Cerebellar nuclear complex (tissue), 1 donor: ENCODE measurements around the gene CBFA2T2.
A peak's percentile ranks its signal among the peaks of the same experiment; 100 is the strongest.

Source experiments
- DNase-seq, 2 experiments: peaks; one replicate each; lab custom pipeline; 2025; lab: John Stamatoyannopoulos, UW

The CBFA2T2 gene

DNA sequence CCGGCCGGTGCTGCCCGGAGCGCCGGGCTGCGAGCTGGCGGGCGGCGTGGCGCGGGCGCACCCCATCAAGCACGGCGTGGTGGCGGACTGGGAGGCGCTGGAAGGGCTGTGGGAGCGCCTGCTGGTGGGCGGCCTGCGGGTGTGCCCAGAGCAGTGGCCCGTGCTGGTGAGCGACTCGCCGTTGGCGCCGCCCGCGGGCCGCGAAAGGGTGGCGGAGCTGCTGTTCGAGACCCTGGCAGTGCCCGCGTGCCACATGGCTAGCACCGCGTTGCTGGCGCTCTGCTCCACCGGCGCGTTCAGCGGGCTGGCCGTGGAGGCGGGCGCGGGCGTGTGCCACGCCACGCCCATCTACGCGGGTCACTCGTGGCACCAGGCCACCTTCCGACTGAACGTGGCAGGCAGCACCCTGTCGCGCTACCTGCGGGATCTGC, 177.4 kb downstream of the CBFA2T2 start:
- DNase-seq, result no peak

GRCh38 chr20:33667676-33668465, 178.0 kb downstream of the CBFA2T2 start:
- DNase-seq, result peak in 1 of 2 experiments; percentile 30

DNA sequence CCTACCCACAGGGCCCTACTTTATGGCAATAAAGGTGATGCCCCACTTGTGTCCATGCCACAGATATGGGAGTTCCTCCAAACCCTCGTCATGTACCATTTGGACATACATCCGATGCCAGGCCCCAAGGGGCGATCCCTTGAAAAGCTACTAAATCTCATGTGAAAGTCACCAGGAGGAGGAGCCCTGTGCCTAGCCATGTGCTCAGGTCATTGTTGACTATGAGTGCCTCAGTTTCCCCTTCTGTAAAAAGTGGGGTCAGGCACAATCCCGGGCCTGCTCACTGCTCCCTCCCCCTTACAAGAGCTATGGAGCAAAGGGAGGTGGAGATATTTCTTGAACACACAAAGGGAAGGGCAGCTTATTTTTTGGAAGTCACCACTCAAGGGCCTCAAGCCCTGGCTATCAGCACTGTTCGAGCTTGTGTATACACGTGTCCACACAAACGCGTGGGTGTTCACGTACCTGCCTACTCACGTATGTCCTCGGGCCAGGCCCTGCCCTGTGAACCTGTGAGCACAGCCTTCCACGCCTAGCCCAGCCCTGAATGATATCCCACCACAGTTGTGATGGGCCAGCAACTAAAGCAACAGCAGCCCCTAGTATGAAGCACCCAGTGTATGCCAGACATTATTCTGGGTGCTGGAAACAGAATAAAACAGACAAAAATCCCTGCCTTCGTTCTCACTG, 178.7 kb downstream of the CBFA2T2 start:
- no peak for DNase-seq

DNA sequence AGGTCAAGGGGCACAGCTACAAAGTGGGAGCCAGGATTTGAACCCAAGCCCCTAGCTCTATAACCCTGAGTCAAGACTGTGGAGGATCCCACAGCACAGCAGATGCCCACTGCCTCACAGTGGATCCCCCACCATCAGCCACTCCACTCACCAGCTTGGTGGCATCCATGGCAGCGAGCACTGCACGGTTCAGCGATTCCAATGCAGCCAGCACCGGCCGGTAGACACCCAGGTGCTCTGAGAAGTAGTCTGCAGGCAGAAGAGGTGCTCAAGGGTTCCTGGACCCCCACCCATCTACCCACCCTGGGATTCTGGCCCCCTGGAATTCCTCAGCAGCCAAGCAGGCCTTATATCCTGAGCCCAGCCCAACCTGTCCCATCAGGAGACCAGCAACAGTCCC, 179.3 kb downstream of the CBFA2T2 start:
- no peak for DNase-seq

DNA sequence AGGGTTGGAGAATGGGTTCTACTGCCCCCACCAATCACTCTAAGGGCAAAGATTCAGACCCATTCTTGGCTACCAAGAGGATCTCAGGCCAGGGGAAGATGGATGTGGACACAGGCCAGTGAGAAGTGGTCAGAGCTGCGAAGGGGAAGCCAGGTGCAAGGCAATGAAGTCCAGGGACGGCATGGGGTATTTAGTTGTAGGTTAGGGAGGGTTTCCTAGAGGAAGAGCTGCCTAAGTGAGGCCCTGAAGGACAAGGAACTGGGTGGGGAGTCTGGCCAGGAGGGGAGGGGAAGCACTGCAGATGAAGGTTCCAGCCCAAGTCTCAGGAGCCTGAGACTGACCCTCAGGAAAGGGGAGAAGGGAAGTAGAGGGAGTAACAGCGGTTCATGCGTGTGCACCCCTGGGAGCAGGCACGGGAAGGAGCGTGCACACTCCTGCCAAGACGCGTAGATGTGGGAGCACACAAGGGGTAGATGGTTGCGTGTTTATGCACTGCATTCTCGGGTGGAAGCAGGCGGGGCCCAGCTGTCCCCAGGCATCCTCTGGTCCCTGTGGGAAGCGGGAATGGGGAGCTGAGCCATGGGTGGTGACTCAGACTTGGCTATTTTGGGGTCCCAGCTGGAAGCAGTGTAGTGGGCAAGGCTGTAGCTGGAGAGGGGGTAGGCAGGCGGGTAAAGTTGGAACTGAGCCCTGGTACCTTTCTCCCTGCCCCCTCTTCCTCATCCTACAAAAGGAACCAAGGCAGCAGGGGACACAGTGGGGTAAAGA, 180.2 kb downstream of the CBFA2T2 start:
- DNase-seq, result no peak

DNA sequence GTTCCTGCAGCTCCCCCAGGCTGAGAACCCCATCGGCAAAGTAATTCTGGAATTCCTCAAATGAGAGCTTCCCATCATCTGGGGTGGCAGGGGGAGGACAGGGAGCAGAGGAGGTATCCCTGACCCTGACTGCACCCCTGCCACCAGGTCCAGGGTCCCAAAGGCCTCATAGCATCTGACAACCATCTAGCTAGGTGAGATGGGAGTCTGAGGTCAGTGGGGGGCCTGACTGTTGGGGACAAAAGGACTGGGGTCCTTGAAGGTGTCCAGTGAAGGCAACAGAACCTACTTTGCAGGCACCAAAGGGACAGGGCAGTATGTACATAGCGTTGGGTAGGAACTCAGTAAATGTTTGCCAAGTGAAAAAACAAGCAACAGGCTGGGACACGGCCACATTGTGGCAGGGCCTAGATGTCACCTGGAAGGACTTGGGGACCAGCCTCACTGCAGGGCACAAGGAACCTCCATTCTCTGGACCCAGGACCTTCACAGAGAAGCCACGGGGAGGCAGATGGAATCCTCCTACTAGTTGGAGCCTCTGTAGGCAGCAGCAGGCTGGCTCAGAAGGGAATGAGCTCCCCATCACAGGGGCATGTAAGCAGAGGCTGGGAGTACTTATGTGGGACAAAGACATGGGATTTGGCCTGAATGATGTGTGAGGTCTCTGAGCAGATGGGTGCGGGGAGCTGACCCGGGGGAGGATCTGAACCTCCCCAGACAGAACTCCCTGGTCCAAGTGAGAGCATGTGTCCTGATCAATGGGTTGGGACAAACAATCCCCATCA, 181.0 kb downstream of the CBFA2T2 start:
- DNase-seq, result no peak

DNA sequence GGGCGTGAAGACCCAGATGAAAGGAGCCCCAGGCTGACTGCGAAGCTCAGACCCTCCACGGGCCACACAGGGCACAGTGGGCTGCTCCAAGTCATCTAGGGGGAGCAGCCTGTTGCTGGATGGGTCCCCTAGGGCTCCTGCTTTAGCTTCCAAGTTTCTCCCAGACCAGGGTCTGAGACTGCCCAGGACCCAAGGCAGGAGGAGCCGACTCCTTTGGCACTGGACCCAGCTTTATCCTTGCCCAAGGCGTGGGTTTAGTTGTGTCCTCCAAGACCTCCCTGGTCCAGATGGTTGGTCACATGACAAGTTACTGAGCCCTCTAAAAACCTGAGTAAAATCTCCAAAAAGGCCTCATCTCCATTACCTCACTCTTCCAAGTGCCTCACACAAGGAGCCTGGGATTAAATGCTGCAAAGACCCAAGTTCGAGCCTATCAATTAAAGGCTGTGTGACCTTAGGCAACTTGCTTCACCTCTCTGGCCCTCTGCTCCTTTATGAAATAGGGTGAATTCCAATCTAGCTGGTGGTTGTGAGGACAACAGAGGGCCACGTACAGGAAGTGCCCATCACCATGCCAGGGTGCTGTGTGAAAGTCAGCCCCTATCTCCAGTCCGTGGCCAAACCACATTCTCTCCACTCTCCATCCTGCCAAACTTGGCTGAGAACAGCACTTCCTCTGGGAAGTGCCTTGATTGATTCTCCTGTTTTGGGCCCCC, 181.8 kb downstream of the CBFA2T2 start:
- no peak for DNase-seq

DNA sequence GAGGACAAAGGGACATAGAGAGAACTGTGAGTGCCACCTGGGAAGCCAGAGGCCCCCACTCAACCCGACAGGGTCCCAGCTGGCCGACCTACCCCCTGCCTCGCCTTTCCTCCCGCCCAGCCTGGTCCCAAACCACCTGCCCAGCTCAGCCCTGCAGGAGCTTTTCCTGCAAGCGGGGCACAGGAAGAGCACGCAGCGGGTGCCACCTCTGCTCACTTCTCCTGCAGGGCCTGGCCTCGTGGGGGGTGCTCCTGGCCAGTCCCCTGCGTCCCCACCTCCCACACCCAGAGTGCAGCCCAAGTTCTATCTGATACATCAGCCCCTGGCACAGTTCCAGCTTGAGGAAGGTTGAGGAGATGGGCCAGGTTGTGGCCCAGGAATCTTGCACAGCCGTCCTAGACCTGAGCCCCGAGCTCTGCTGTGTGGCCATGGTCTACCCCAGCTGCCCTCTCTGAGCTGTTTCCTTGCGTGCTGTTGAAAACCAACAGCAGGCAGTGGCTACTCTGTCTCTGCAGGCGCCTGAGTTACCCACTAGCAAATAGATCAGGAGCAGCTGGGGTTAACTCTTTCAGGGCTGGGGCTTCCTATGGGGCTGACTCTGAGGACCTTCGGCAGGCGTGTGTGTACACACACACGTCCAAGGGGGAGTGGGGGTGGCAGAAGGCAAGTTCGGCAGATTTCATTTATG, 182.7 kb downstream of the CBFA2T2 start:
- DNase-seq, result no peak

- DNase-seq, result no peak
Observed at GRCh38 chr20:33673114-33673409, 183.2 kb downstream of the CBFA2T2 start.

- no peak for DNase-seq
Observed at GRCh38 chr20:33673410-33674293, 183.8 kb downstream of the CBFA2T2 start.

DNA sequence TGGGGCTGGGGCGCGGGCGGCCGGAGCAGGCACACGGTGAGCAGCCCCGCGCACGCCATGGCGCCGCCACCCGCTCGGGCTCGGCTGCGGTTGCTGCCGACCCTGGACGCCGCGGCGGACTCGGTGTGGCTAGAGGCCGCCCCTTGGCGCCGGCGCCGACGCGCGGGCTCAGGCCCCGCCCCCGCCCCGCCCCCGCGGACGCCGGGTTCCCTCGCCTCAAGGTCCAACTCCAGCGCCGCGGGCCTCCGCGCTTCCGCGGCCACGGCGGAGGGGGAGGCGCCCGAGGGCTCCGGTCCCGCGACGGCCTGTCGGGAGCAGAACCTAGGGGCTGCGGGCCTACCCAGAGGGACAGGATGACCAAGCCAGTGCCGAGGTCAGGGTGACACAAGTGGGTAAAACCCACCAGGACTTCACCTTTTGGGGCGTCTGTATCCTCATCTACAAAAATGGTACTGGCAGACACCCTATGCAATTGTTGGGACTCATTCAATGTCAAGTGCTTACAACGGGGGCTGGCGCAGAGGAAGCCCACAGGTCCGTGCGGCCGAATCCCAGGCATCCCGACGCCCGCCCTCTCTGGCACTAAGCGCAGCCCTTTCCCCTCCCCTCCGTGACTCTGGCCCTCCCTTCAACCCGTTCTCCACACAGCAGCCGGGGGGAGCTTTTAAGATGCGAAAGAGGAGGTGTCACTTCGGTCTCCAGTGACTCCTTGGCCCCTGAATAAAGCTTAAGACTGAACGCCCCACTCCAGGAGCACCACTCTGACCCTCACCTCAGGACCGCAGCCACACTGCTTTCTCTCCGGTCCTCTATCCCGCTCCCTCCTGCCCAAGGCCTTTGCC, 184.6 kb downstream of the CBFA2T2 start, which contains the start of gene NECAB3:
Gene NECAB3, minus strand, starts transcription at position 135 of the 842 bp plus-strand sequence. Its CDS starts 76 bp downstream, at position 59.
- DNase-seq, result no peak

DNA sequence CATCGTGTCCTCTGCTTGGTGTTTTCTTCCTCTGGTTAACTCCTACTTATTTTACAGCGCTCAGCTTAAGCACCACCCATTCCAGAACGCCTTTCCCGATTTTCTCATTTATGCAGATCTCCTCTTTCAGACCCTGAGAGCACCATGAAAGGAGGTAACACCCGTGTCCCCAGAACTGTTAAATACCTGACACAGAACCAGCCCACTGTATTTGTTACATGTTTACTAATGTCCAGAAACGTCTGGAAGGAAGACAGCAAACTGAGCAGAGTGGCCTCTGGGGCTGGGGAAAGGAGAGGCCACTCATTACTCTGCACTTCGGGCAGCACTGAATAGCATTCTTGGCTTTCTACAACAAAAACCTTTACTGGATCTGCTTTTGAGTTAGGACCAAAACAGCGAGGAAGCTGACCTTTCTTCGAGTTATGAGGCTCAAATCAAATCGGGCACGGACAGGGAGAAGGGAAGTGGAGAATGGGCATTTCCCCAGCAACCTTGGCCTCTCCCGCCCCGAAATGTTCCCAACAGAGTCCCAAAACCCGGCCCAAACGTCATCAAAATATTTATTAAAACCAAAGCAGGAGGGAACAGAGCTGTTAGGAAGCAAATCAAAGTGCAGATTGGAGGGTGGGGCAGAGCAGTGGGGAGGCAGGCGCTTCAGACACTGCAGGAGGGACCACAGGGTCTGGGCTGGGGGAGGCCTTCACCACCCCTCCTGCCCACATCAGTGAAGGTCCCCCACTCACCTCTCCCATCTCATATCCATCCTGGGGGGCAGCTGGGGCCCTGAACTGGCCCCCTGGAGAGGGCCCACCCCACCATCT, 185.5 kb downstream of the CBFA2T2 start:
- DNase-seq, result no peak

DNA sequence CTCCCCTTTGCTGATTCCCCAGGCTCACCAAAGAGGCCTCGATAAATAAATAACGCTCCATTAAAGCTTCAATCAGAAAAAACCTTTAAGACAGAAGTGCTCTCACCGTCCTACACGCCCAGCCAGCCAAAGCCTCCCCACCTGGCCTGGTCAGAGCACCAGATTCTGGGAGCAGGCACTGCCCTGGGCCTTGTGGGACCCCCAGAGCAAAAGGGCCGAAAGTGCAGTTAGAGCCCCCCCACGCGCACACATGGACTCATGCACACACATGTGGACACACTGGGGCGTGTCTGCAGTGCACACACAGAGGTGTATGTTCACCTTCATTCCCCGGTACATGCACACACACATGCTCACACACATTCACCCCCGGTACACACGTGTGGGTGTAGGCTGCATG, 186.2 kb downstream of the CBFA2T2 start:
- no peak for DNase-seq

GRCh38 chr20:33676652-33677645, 187.1 kb downstream of the CBFA2T2 start:
- no peak for DNase-seq

GRCh38 chr20:33677991-33678702, 188.3 kb downstream of the CBFA2T2 start:
- DNase-seq, result no peak
